Thyroid gland (tissue), 4 donors: Measurements from ENCODE around the gene BICD1. TPM values are rescaled to one million over a fixed set of nuclear protein-coding genes. Genes with fewer than 3 reads are reported as not detected.

Source experiments
- DNase-seq, 2 donors: peaks; one replicate each; pipeline ENCODE4 v3.0.0-alpha.2; 2019
- H3K27ac ChIP-seq, 3 donors: fragments of 200-600 bp; sonication (generic); 1 replicate in 2 of 3; 2 replicates in 1 of 3; pipeline ENCODE4 v1.5.1; 2016 to 2019; ENCODE audit warnings: mild to moderate bottlenecking in 1 of 3, moderate library complexity in 1 of 3
- H3K27me3 ChIP-seq: fragments of 200-600 bp; sonication (generic); one replicate; pipeline ENCODE4 v1.5.1; 2019
- H3K36me3 ChIP-seq, 2 donors: fragments of 200-600 bp; sonication (generic); one replicate each; pipeline ENCODE4 v1.5.1; 2016 to 2019
- H3K4me1 ChIP-seq, 2 donors: fragments of 200-600 bp; sonication (generic); one replicate each; pipeline ENCODE4 v1.5.1; 2017 to 2019
- H3K4me3 ChIP-seq, 3 donors: fragments of 200-600 bp; sonication (generic); replicated peaks in 1 of 3; 1 replicate in 2 of 3; 2 replicates in 1 of 3; pipeline ENCODE4 v1.5.1; 2016; ENCODE audit warnings: mild to moderate bottlenecking in 1 of 3
- H3K9me3 ChIP-seq: fragments of 200-600 bp; sonication (generic); one replicate; pipeline ENCODE4 v1.5.1; 2017
- CTCF ChIP-seq, 6 experiments: fragments of 200-600 bp in 3 of 6; fragments of 450-650 bp in 3 of 6; sonication (generic) in 3 of 6; IDR thresholded peaks; one replicate each; pipeline ENCODE4 v1.5.1; 2016 to 2019; ENCODE audit warnings: antibody characterized with exemption in 6 of 6, mild to moderate bottlenecking in 2 of 6, inconsistent platforms in 1 of 6, moderate library complexity in 1 of 6
- POLR2A ChIP-seq, 2 donors: fragments of 450-650 bp; IDR thresholded peaks; one replicate each; pipeline ENCODE4 v1.6.1; 2017; ENCODE audit warnings: antibody characterized with exemption in 2 of 2, mild to moderate bottlenecking in 2 of 2, moderate library complexity in 1 of 2
- WGBS, 2 donors: methylation state at CpG; one replicate each; pipeline ENCODE4 v1.1.5; 2017; 5-methylcytosine and 5-hydroxymethylcytosine counted together
- intact Hi-C: fragments of 100-400 bp; cut with DNase I; formaldehyde crosslinking; loops from one replicate; pipeline ENCODE4 v1.15.1; 2023
- total RNA-seq, 4 donors: library from RNA; depleted of rRNA; stranded (reverse); fragments of >200 nt; gene quantifications; one replicate each; pipeline ENCODE4 v1.2.3, GENCODE V29; 2016

BICD1 gene
- total RNA-seq, 4 donors from 2014 or later, result 16.7 to 33.7 (median 24.7) TPM

GRCh38 chr12:32170437-32170998 lies 63.9 kb downstream of the BICD1 start:
- intact Hi-C loops, result no loop called here
- H3K4me1 ChIP-seq, result peaks cover 5 to 11% of the 10 kb centered on the region in 2 donors
- no peak overlapping the region for H3K27ac ChIP-seq
- DNase-seq, result peak in 1 of 2 donors; percentile 22
- H3K9me3 ChIP-seq, result no peaks in the 10 kb centered on the region
- H3K27me3 ChIP-seq, result no peaks in the 10 kb centered on the region
- no peak for TF ChIP-seq POLR2A (IDR thresholded peaks at IDR 0.05)
- no peak for TF ChIP-seq CTCF (IDR thresholded peaks at IDR 0.05)
- no peaks in the 10 kb centered on the region for H3K36me3 ChIP-seq
- no peak overlapping the region for H3K4me3 ChIP-seq
- WGBS, 2 donors, result 57 to 66% methylated on average over 6 of the region's 6 CpGs

GRCh38 chr12:32171211-32171610 lies 64.6 kb downstream of the BICD1 start:
- Histone ChIP-seq H3K27ac (no peak overlapping the region), H3K27me3 (no peaks in the 10 kb centered on the region), H3K9me3 (no peaks in the 10 kb centered on the region), H3K4me3 (no peak overlapping the region), H3K36me3 (no peaks in the 10 kb centered on the region), H3K4me1 (peaks cover 5 to 11% of the 10 kb centered on the region in 2 donors)
- TF ChIP-seq POLR2A (IDR thresholded peaks at IDR 0.05), result no peak
- no peak for TF ChIP-seq CTCF (IDR thresholded peaks at IDR 0.05)
- 92 to 98% methylated on average over 7 of the region's 7 CpGs for WGBS, 2 donors
- intact Hi-C loops, result no loop called here
- DNase-seq, result no peak

- TF ChIP-seq POLR2A (IDR thresholded peaks at IDR 0.05) (no peak), CTCF (IDR thresholded peaks at IDR 0.05) (no peak)
- Histone ChIP-seq H3K4me3 (no peak overlapping the region), H3K36me3 (no peaks in the 10 kb centered on the region), H3K27ac (no peak overlapping the region), H3K27me3 (no peaks in the 10 kb centered on the region), H3K4me1 (peaks cover 19 to 35% of the 10 kb centered on the region in 2 donors), H3K9me3 (no peaks in the 10 kb centered on the region)
- intact Hi-C loops, result no loop called here
- no peak for DNase-seq
- WGBS, 2 donors, result 95 to 98% methylated on average over 2 of the region's 2 CpGs
Measured at GRCh38 chr12:32176606-32177005, 70.0 kb downstream of the BICD1 start.

- peak in 1 of 2 donors; percentile 39 for DNase-seq
- WGBS, 2 donors, result 62 to 74% methylated on average over 6 of the region's 6 CpGs
- Histone ChIP-seq H3K27ac (peak overlapping the region; percentile 9 to 72 (median 16)), H3K4me3 (no peak overlapping the region), H3K36me3 (no peaks in the 10 kb centered on the region), H3K27me3 (no peaks in the 10 kb centered on the region), H3K4me1 (peaks cover 18 to 33% of the 10 kb centered on the region in 2 donors), H3K9me3 (no peaks in the 10 kb centered on the region)
- TF ChIP-seq POLR2A (IDR thresholded peaks at IDR 0.05) (no peak), CTCF (IDR thresholded peaks at IDR 0.05) (no peak)
- intact Hi-C loops, result no loop called here
Measured at GRCh38 chr12:32178341-32179010, 71.8 kb downstream of the BICD1 start.

- no peaks in the 10 kb centered on the region for H3K27me3 ChIP-seq
- intact Hi-C loops, result no loop called here
- H3K4me3 ChIP-seq, result no peak overlapping the region
- peaks cover 18 to 33% of the 10 kb centered on the region in 2 donors for H3K4me1 ChIP-seq
- H3K9me3 ChIP-seq, result no peaks in the 10 kb centered on the region
- no peaks in the 10 kb centered on the region for H3K36me3 ChIP-seq
- no peak for DNase-seq
- 72 to 73% methylated on average over 6 of the region's 6 CpGs for whole genome bisulfite sequencing, 2 donors
- TF ChIP-seq CTCF (IDR thresholded peaks at IDR 0.05) (no peak), POLR2A (IDR thresholded peaks at IDR 0.05) (no peak)
- peak overlapping the region in 2 of 3 donors; percentile 9 to 72 for H3K27ac ChIP-seq
Measured at GRCh38 chr12:32179011-32179395, 72.4 kb downstream of the BICD1 start.
